ENCODE results near the gene IFNA6. TPM values are rescaled to one million over a fixed set of nuclear protein-coding genes. Genes with fewer than 3 reads are reported as not detected.

The IFNA6 gene
- total RNA-seq, 2 experiments from 2014 or later: not detected

DNA sequence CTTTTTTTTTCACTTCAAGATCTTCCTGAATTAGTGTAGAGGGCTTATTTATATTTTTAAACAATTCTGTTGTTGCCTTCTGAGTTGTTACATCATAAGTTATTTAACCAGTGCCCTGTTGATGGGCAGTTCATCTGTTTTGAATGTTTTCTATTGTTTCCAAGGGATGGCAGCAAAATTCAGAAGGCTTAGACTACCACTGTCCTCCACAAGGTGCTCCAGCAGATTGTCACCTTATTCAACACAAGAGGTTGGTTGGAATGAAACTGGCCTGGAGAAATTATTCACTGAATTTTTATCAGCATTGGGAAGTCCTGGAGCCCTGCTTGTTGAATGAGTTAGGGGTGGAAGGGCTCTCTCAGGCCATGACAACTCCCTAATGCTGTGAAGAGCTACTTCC, 14.2 kb downstream of the IFNA6 start:
- Mint-ChIP-seq H3K4me1 (ENCODE audit: low read depth) (peaks cover 53% of the 10 kb centered on the region), H3K27ac (peak overlapping the region; percentile 96), H3K27me3 (peaks cover 8% of the 10 kb centered on the region), H3K4me3 (peak overlapping the region; percentile 94), H3K9me3 (peaks cover 2% of the 10 kb centered on the region), H3K36me3 (ENCODE audit: low read depth) (peaks cover 46% of the 10 kb centered on the region)
- ATAC-seq (ENCODE audit: poor library complexity): no peak
- Histone ChIP-seq H3K27ac (ENCODE audit: low read depth in 1 of 2, low read length in 2 of 2) (no peak overlapping the region), H3K4me1 (ENCODE audit: insufficient read depth, low read length) (peaks cover 23% of the 10 kb centered on the region), H3K36me3 (ENCODE audit: insufficient read depth, low read length) (peaks cover 4% of the 10 kb centered on the region), H3K9me3 (ENCODE audit: control insufficient read depth in 1 of 2, insufficient read depth in 1 of 2, low read length in 2 of 2) (no peaks in the 10 kb centered on the region), H3K27me3 (ENCODE audit: control insufficient read depth in 1 of 2, insufficient read depth in 2 of 2, low read length in 2 of 2) (no peaks in the 10 kb centered on the region), H3K4me3 (ENCODE audit: low read length) (no peak overlapping the region)
- CTCF ChIA-PET: interaction anchor here (0.9 to 1.5 kb wide), 2 partner anchors 10 to 96 kb away, joined by 3 read pairs; no protein-coding TSS in a partner anchor
- intact Hi-C loops (cut with DNase I, micrococcal nuclease): loop anchor here in 1 of 2 experiments (10.0 kb wide), 2 partner anchors 218 to 368 kb away; no protein-coding TSS in a partner anchor
- POLR2A ChIA-PET: interaction anchor here (0.8 kb wide), 1 partner anchor 8 kb away, joined by 3 read pairs; no protein-coding TSS in a partner anchor
- DNase-seq: peak in 1 of 14 experiments; percentile 23
- TF ChIP-seq, protein P1, sequence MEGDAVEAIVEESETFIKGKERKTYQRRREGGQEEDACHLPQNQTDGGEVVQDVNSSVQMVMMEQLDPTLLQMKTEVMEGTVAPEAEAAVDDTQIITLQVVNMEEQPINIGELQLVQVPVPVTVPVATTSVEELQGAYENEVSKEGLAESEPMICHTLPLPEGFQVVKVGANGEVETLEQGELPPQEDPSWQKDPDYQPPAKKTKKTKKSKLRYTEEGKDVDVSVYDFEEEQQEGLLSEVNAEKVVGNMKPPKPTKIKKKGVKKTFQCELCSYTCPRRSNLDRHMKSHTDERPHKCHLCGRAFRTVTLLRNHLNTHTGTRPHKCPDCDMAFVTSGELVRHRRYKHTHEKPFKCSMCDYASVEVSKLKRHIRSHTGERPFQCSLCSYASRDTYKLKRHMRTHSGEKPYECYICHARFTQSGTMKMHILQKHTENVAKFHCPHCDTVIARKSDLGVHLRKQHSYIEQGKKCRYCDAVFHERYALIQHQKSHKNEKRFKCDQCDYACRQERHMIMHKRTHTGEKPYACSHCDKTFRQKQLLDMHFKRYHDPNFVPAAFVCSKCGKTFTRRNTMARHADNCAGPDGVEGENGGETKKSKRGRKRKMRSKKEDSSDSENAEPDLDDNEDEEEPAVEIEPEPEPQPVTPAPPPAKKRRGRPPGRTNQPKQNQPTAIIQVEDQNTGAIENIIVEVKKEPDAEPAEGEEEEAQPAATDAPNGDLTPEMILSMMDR (IDR thresholded peaks at IDR 0.05): no peak

DNA sequence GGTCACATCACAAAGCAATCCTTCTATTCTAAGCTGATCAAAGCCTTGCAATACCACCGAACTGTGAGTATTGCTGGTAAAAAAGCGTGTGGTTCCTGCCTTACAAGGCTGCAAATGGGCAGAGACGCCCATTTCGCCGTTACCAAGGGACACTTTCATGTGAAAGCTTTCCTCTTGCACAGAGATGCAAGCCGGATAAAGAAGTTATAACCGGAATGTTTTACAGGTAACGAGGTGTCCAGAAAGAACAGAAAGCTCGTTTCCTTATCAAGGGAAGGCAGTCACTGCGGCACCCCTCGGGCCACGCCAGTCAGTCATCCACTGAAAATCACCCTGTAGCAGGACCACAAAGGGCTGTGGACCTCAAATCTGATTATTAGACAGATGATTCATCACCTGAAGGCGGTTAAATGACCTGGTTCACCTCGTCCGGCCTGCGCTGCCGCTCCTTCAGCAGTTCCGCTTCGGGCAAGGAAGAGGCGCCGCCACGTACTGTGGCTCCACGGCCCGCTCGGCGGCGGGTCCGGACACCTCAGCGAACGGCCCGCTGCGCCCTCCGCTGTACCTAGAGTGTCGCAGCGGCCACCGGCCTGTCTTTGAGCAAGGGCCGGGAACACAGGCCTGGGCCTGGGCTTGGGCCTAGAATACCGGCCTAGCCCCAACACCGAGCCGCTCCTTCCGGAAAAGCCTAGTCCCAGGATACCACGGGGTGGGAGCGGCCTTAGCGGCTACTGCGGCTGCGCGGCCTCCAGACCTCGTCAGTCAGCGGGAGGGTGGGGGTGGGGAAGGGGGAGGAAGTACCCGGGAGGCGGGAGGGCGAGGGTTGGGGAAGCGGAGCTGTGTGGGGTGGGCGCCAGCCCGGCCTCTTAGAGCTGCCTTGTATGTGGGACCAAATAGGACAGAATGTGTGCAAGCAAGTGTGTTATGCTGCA, 15.7 kb downstream of the IFNA6 start, which contains the start of gene KLHL9:
Gene KLHL9 (minus strand): TSS at position 704 of the 932 bp plus-strand sequence. CDS start 545 bp downstream, at position 159.
- POLR2A ChIA-PET: interaction anchor here (0.5 to 2.6 kb wide), 12 partner anchors 9 to 713 kb away, joined by 3 to 11 read pairs (median 4); partner anchors contain the start of genes MLLT3 and MTAP
- H3K27me3 ChIP-seq (ENCODE audit: control insufficient read depth in 1 of 2, insufficient read depth in 2 of 2, low read length in 2 of 2): no peaks in the 10 kb centered on the region
- peak within 1 kb of the TSS; percentile 89 to 94 for H3K27ac ChIP-seq (ENCODE audit: low read depth in 1 of 2, low read length in 2 of 2)
- CTCF ChIA-PET: interaction anchor here (1.2 to 3.9 kb wide), 4 partner anchors 9 to 120 kb away, joined by 4 to 20 read pairs (median 10); no protein-coding TSS in a partner anchor
- H3K27me3 Mint-ChIP-seq: no peaks in the 10 kb centered on the region
- H3K36me3 Mint-ChIP-seq (ENCODE audit: low read depth): peaks cover 59% of the 10 kb centered on the region
- DNase-seq: peak; percentile 72 to 94 (median 83)
- H3K9me3 Mint-ChIP-seq: peaks cover 2% of the 10 kb centered on the region
- peak within 1 kb of the TSS; percentile 70 for H3K4me3 ChIP-seq (ENCODE audit: low read length)
- H3K9me3 ChIP-seq (ENCODE audit: control insufficient read depth in 1 of 2, insufficient read depth in 1 of 2, low read length in 2 of 2): no peaks in the 10 kb centered on the region
- H3K4me1 ChIP-seq (ENCODE audit: insufficient read depth, low read length): peaks cover 27% of the 10 kb centered on the region
- H3K4me3 Mint-ChIP-seq: peak within 1 kb of the TSS; percentile 94
- peak; percentile 83 for ATAC-seq (ENCODE audit: poor library complexity)
- H3K27ac Mint-ChIP-seq: peak within 1 kb of the TSS; percentile 96
- intact Hi-C loops (cut with DNase I, micrococcal nuclease): loop anchor here (5.0 to 10.0 kb wide), 3 partner anchors 220 to 467 kb away; partner anchors contain the start of gene MTAP (in 1 of the 2)
- TF ChIP-seq, protein P1 (IDR thresholded peaks at IDR 0.05): no peak
- H3K4me1 Mint-ChIP-seq (ENCODE audit: low read depth): peaks cover 68% of the 10 kb centered on the region
- peaks cover 11% of the 10 kb centered on the region for H3K36me3 ChIP-seq (ENCODE audit: insufficient read depth, low read length)

DNA sequence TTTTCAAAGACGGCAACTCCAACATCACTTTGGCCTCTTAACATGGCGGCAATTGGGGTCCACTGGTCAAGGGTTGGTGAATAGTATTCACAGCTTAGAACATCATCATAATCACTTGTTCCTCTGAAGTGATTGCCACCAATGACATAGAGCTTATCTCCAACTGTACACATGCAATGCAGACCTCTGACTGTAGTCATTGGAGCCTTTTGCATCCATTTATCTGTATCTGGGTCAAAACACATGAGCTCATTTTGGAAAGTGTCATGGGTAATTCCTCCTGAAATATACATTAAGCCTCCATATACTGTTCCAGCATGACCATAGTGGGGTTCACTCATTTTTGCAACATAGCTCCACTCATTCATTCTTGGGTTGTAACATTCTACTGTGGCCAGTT, 17.5 kb downstream of the IFNA6 start:
- CTCF ChIA-PET: interaction anchor here (0.8 to 3.9 kb wide), 2 partner anchors 63 to 228 kb away, joined by 3 to 20 read pairs; no protein-coding TSS in a partner anchor
- peak overlapping the region; percentile 94 for H3K4me3 Mint-ChIP-seq

More for the DNA sequence above, 17.5 kb downstream of the IFNA6 start:
- no peak for ATAC-seq (ENCODE audit: poor library complexity)
- H3K27me3 ChIP-seq (ENCODE audit: control insufficient read depth in 1 of 2, insufficient read depth in 2 of 2, low read length in 2 of 2): no peaks in the 10 kb centered on the region
- H3K9me3 ChIP-seq (ENCODE audit: control insufficient read depth in 1 of 2, insufficient read depth in 1 of 2, low read length in 2 of 2): no peaks in the 10 kb centered on the region
- Mint-ChIP-seq H3K4me1 (ENCODE audit: low read depth) (peaks cover 83% of the 10 kb centered on the region), H3K9me3 (peaks cover 2% of the 10 kb centered on the region), H3K27me3 (no peaks in the 10 kb centered on the region), H3K36me3 (ENCODE audit: low read depth) (peaks cover 62% of the 10 kb centered on the region), H3K27ac (peak overlapping the region; percentile 96)
- intact Hi-C loops (cut with DNase I, micrococcal nuclease): loop anchor here (5.0 to 10.0 kb wide), 3 partner anchors 222 to 469 kb away; partner anchors contain the start of gene MTAP (in 1 of the 2)
- no peak for DNase-seq
- POLR2A ChIA-PET: interaction anchor here (2.6 kb wide), 1 partner anchor 469 kb away, joined by 9 read pairs; the partner anchor contains the start of gene MTAP
- H3K27ac ChIP-seq (ENCODE audit: low read depth in 1 of 2, low read length in 2 of 2): no peak overlapping the region
- TF ChIP-seq, protein P1 (IDR thresholded peaks at IDR 0.05): no peak
- peaks cover 27% of the 10 kb centered on the region for H3K4me1 ChIP-seq (ENCODE audit: insufficient read depth, low read length)
- peaks cover 11% of the 10 kb centered on the region for H3K36me3 ChIP-seq (ENCODE audit: insufficient read depth, low read length)
- no peak overlapping the region for H3K4me3 ChIP-seq (ENCODE audit: low read length)
